HG03108 (cell line): ENCODE measurements around the gene ZDHHC11.
"Not testable (repeated sequence)": the region's sequence is repeated elsewhere in the genome, so short reads cannot be mapped to it uniquely, and the experiment has no call there.

Experiments used
- ATAC-seq: cut with Tn5 transposase; IDR thresholded peaks from one replicate; pipeline ENCODE4 v1.9.1; 2021; ENCODE audit warnings: moderate library complexity; ENCODE audit not compliant: unreplicated experiment

ZDHHC11 gene

DNA sequence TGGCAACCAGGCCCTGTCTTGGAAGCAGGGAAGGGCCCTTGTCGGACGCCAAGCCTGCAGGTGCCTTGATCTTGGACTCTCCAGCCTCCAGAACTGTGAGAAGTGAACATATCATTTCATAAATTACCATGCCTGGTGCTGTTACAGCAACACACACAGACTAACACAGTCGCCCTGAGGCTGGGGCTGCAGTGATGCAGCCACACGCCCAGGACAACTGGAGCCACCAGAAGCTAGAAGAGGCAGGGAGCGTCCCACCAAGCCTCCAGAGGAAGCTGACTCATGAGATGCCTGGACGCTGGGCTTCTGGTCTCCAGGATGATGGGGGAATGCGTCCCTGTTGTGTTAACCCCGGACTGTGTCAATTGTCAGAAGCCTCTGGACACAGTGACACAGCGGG is 71.8 kb downstream of the ZDHHC11 start:
- not testable (repeated sequence) for ATAC-seq

DNA sequence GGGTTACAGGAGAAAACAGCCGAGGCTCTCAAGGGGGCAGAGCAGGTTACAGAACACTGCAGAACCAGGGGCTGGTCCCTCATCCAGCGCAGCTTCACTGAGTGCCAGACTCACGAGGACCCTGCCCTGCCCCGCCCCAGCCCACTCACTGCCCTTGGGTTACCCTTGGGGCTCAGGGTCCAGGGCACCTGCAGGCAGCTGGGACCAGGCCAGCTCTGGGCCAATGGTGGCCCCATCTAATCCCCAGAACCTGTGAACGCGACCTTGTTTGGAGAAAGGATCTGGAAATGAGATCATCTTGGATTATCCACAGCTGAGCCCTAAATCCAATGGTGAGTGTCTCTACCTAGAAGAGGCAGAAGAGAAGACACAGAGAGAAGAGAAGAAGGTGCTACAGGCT is 72.4 kb downstream of the ZDHHC11 start:
- not testable (repeated sequence) for ATAC-seq

DNA sequence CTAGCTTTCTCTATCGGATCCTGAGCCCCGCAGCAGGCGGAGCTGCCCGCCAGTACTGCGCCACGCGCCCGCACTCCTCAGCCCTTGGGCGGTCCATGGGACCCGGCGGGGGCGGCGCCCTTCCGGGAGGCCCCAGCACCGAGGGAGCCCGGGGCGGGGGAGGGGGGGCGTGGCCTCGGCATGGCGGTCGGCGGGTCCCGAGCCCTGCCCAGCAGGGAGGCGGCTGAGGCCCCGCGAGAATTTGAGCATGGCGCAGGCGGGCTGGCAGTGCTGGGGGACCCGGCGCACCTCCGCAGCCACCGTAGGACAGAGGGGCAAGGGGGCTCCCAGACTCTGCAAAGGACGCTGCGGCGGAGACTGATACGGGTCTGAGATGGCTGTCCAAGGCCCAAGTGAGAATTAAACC is 73.0 kb downstream of the ZDHHC11 start:
- ATAC-seq: no peak

DNA sequence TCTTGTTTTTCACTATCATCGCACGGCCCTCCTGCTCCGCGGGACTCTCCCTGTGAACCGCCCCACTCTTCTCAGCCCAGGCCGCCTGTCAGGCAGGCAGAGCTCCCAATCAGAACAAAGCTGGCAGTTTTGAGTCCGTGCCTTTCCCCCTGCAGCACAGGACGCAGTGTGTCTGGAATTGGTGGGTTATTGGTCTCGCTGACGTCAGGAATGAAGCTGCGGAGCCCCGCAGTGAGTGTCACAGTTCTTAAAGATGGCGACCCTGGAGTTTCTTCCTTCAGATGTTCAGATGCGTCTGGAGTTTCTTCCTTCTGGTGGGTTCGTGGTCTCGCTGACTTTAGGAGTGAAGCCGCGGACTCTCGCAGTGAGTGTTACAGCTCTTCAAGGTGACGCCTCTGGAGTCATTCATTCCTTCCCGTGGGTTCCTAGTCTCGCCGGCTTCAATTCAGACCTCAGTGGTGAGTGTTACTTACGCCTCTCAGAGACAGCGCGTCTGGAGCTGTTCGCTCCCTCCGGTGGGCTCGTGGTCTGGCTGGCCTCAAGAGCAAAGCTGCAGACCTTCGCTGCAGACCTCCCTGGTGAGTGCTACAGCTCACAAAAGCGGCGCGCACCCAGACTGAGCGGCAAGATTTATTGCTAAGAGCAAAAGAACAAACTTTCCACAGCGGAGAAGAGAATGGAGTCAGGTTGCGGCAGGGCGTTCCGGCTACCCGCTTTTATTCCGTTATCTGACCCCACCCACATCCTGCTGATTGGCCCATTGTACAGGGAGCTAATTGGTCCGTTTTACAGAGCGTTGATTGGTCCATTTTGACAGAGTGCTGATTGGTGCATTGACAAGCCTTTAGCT is 73.7 kb downstream of the ZDHHC11 start:
- no peak for ATAC-seq

DNA sequence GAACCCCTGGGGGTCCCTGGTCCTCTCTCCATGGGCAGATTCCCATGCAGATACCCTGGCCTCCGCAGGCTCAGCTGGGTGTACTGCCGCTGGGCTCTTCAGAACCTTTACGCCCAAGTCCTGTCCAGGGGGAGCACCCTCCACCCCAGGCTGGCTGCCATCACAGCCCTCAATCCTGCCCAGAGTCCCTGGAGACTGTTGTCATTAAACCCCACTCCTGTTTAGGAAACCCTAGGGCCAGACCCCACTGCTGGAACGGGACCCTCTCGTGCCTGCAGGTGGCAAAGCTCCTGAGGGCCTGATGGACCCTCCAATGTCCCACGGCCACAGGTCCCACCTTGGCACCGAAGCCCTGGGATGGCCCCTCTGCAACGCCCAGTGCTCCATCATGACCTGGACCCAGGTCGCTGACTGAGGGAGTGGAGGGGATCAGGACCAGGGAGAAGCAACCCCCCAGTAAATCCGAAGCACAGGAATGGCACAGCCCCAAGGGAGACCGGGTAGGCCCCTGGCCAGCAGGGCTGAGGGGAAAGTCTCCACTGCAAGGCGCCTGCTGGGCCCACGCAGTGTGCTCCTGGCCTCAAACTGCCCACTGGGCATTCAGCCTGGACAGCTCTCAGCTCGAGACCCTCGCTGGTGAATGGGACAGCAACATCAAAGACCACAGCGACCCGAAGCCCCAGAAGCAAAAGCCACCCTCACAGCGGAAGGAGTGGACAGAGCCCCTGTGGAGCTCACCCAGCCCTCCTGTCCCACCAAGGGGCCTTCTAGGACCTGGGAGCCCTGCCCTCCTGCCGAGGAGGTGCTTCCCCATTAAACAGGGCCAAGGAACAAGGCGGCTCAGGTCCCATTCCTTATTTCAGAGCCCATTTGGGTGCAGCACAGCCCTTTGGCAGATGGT is 74.6 kb downstream of the ZDHHC11 start:
- ATAC-seq: no peak

DNA sequence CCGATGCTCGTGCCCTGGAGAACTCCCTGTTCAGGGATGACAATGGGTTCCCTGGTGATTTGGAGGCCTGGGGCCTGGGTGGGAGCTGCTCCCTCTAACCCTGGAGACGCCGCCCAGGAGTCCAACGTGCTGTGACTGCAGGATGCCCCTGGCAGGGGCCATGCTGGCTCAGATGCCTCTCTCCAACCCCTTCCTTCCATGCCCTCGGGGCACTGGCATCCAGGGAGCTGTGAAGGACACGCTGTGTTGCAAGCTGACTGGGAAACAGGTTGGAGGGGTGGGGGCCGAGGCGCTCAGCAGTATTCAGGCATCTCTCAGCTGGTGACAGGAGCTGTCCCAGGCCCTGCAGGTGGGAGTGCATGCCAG is 75.2 kb downstream of the ZDHHC11 start:
- not testable (repeated sequence) for ATAC-seq

DNA sequence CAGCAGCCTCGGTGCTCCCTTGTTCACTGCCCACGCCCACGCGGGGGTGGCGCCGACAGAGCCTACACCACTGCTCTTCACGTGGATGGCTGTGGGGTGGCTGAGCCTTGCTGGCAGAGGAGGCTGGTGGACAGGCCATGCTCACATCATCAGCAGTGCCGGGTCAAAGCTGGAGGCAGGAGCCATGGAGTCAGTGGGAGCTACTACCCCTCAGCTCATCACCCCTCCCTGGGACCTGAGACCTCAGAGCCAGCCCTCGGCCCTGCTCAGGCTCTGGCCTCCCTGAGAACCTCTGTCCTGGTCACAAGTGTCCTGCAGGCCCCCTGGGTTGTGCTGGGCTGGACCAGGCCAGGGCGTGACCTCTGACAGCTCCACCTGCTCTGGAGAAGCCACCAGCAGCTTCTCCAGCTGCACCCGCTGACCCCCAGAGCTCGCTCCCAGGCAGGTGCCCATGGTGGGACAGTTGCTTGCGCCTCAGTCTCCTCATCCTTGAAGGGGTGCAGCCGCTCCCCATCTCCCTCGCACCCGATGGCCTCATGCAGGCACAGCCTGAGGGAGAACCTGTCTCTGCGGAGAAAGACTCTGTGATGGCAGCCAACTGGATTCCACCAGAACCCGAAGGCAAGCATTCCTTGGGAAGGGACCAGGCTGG is 75.8 kb downstream of the ZDHHC11 start:
- not testable (repeated sequence) for ATAC-seq

DNA sequence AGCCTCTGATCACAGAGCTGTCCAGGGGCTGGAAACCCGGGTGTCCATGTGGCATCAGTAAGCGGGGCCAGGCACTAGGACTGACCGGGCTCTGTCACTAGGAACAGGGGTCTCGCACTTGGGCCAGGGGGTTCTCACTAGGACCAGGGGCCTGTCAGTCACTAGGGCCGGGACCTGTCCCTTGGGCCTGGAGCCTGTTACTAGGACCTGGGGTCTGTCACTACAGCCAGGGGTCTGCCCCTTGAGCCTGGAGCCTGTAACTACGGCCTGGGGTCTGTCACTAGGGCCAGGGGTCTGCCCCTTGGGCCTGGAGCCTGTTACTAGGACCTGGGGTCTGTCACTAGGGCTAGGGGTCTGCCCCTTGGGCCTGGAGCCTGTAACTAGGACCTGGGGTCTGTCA is 76.5 kb downstream of the ZDHHC11 start:
- ATAC-seq: not testable (repeated sequence)

DNA sequence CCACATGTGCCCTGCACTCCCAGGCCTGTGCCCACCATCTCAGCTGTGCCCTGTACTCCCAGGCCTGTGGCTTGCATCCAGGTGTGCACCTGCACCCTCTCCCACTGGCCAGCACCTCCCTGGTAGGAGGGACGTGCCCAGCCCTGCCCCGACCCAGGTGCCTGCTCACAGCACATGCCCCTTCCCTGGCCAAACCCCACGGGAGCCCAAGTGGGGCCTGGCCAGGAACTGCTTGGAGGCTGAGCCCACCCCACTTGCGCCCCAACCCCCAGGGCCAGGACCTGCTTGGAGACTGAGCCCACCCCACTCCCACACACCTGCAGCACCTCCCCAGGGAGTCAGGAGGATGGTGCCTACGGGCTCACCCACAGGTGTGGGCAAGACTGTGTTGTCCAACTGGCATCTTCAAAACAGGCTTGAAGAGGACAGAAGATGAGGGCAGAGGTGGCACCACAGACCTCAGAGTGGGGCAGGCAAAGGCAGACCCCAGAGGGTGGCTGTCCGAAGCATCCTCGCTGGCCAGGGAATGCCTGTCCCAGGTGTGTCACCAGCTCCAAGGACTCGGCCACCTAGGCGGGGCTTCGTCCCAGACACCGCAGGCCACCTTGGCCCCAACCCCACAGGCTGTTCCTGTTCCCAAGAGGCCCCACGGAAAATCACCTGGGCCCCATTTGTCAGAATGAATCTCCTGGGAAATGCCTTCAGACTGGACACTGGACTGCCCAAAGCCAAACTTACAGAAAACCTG is 77.1 kb downstream of the ZDHHC11 start:
- ATAC-seq: no peak

DNA sequence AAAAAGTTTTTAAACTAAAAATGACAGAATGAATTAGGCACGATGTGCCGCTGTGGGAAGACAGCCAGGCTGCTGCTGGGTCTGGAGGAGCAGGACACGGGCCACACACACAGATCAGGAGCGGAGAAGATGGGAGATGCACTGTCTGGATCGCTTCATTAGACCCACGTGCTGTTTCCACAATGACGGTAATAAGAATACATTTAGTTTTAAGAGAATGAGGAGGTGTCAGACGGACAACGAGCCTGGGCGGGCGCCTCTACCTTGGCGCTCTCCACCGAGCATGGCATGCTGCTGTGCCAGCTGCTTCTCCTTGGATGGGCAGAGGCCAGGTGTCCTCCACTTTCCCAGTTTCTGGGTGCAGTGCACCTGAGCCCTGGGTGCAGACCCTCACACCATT is 77.9 kb downstream of the ZDHHC11 start:
- not testable (repeated sequence) for ATAC-seq

DNA sequence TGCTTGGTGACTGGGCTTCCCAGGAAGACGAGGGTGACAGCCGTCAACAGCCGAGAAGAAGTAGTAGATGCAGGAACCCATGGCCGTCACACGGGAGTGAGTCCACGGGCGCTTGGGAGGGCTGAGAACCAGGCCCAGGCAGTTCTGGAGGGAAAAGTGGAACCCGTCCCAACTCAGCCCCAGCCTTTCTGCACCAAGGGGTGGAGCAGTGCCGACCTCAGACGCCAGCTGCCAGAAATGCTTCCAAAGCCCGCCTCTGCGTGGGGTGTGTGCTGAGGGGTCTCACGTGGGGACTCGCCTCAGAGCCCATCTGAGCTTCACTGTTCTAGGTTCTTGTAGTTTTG is 78.3 kb downstream of the ZDHHC11 start:
- not testable (repeated sequence) for ATAC-seq

DNA sequence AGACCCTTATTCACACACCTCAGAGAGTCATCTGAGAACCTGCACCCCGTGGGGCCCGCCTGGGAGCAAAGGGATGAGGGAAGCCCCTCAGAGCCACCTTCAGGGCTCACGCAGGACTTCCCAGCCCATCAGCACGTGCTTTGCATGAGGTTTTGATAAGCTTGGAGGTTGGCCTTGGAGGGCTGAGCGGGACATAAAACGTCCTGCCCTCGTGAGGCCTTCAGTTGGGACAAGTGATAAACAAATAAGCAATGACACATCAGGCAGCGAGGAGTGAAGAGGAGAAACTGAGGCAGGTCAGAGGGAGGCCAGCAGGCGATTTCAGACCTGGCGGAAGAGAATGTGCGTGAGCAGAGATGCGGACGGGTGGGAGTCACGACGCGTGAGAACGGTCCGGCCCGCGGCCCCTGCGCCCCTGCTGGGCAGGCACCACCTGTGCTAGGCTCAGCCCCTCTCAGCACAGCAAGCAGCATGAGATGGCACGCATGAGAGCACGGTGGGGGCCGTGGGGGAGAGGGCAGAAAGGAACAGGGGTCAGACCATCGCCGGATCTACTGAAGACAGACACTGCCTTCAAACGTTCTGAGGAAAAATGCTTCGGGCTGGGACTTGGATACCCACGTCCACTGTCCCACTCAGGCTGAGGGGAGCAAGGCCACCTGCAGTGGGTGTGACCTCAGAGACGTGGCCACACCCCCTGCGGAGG is 78.8 kb downstream of the ZDHHC11 start:
- not testable (repeated sequence) for ATAC-seq

DNA sequence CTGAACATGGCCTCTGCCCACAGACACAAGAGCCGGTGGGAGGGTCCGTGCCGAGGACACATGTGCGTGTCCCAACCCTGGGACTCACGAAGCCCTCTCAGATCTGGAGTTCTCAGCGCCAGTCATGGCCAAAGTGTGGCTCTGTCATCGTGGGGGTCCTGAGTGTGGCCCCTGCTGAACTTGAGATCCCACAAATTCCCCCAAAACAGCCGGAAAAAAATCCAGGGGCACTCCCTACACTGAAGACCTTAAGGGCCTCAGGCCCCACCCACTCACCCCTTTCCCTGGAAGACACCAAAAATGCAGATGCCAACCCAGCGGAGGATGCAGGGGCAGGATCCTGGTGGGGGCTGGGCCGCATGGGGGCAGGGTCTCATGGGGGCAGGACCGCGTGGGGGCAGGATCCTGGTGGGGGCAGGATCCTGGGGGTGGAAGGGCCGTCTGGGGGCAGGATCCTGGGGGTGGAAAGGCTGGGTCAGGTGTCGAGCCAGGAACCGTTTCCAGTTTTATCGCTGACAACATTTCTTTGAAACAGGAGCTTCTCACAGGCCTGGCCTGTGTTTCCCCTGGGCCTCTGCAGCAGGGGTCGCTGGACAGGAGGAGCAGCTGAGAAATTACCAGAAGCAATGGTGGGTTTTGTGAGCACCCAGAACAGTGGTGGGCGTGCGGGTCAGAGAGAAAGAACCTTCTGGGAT is 79.6 kb downstream of the ZDHHC11 start:
- ATAC-seq: not testable (repeated sequence)

DNA sequence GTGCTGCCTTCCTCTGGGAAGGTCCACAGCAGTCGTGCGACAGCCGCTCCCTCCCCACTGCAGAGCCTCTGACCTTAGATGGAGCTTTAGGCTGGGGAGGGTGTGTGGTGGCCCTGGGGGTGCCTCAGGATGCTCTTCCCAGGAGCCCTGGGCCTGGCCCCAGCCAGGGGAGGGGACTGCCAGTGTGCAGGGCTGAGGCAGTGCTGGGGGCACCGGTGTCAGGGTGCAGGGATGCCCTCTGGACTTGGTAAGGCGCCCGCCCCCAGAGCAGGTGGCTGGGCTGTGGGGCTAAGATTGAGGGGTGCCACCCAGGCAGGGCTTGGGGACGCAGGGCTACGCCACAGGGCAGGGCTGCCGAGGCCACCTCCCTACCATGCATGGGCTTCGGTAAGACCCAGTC is 80.2 kb downstream of the ZDHHC11 start:
- not testable (repeated sequence) for ATAC-seq

DNA sequence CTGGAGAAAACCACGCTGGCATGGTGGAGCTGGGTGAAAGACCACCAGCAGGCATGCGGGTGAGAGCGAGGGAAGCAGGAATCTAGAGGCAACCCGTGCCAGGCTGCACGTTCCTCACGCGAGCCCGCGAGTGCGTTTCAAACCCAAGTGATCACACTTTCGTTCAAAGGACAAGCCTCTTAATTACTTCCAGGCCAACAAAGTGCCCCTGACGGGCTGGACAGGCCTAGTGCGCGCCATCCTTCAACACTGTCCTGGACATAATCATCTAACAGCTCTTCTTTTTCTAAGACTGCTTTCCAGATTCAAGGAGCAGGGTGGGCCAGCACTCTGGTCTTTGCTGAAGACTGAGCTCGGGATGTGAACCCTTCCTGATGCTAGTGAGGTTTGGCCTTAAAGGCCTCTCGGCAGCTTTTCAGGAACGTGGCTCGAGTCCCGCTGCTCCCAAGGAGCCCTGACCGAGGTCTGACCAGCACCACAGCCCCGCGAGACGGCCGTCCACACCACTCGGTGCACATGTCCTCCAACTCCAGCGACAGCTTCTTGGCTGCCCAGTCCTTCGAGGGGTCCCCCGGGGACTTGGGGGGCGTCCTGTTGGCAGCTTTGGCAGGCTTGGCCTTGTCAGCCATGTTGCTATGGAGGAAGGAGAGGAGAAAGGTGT is 81.2 kb downstream of the ZDHHC11 start:
- ATAC-seq: not testable (repeated sequence)

DNA sequence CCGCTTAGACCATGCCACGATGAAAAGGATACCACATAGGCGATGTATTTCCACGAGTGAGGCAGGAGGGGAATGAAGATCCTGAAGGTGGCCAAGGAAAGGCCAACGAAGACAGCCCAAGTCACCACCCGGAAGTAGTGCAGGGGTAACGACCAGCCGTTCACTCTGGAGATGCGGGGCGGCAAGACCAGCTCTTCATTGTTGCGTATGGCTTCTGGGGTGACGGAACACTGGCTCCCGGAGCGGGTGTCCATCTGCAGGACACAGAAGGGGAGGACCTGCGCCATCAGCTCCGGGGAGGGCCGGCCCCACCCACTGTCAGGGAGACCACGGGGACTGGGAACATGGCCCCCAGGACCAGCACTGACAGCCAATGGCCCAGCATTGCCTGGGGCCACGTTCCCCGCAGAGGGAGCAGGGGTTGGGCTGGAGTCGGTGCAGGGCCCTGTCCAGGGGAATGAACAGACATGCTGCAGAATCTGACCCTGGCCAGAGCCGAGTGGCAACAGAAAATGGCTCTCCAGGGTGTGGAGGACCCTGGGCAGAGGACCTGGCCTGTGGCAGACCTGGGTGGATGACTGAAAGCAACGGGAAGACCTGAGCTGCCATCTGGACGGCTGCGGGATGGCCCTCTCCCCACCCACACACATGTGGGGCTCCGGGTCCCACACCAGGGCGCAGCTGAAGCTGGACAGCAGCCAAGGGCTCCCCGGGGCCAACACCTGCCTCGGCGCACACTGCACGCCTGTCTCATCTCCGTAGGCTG is 83.9 kb downstream of the ZDHHC11 start:
- ATAC-seq: no peak

DNA sequence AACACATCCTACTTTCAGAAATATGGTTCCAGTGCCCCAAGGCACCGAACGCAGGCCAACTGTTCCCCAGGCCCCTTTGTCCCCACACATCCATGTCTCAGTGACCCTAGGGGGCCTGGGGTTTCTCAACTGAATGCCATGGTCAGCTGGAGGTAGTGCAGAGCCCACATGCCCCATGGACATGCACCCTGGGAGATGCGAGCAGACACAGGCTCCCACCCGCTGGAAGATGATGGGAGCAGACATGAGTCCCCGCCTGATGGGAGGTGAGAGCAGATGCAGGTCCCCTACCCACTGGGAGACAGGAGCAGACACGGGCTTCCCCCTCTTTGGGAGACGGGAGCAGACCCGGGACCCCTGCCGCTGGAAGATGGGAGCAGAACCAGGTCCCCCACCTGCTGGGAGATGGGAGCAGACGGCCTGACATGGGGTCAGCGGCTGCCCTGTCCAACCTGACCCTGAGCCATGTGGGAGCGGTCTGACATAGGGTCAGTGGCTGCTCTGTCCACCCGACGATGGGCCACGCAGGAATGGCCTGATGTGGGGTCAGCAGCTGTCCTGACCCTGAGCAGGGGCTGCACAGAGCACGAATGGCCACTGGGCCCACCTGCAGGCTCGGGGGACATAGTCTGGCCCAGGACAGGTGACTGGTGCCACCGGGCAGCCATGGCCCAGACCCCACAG is 84.7 kb downstream of the ZDHHC11 start:
- ATAC-seq: no peak
